ENCODE measurements around the gene C19orf44.

DNA sequence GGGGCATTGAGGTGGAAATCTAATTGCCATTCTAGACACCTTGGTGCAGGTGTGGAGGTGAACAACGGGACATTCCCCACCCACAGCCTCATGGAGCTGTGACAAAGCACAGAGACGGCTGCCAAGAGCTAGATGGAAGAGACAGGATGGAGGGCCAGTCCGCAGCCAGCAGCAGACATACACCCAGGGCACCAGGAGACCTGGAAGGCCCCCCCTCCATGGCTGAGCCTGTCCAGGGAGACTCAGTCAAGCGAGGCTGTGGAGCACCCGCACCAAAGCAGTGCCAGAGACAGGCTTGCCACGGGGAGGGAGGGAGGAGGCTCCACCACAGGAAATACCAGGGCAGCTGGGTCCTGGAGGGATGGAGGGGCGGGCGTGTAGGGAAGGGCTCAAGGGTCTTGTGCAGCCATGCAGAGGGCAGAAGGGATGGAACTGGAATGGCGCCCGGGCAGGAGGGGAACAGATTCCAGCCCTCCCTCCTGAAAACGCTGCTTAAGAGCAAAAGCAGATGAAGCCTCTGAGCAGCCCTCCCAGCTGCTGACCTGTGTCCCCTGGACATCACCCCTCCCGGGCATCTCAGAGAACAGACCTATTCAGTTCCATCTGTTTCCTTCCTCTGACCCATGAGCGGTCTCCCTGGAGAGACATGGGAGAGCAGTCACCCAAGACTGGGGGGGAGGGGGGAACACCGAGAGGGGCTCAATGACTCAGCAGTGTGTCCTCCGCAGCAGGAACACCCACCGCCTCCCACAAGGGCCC lies 38.8 kb upstream of the C19orf44 start:
- TF ChIP-seq, protein P1, sequence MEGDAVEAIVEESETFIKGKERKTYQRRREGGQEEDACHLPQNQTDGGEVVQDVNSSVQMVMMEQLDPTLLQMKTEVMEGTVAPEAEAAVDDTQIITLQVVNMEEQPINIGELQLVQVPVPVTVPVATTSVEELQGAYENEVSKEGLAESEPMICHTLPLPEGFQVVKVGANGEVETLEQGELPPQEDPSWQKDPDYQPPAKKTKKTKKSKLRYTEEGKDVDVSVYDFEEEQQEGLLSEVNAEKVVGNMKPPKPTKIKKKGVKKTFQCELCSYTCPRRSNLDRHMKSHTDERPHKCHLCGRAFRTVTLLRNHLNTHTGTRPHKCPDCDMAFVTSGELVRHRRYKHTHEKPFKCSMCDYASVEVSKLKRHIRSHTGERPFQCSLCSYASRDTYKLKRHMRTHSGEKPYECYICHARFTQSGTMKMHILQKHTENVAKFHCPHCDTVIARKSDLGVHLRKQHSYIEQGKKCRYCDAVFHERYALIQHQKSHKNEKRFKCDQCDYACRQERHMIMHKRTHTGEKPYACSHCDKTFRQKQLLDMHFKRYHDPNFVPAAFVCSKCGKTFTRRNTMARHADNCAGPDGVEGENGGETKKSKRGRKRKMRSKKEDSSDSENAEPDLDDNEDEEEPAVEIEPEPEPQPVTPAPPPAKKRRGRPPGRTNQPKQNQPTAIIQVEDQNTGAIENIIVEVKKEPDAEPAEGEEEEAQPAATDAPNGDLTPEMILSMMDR (IDR thresholded peaks at IDR 0.05; ENCODE audit: borderline replicate concordance, extremely low read depth, low read length, poor library complexity, severe bottlenecking) = no peak
- no peak for TF ChIP-seq EZH2 (IDR thresholded peaks at IDR 0.05; ENCODE audit: borderline replicate concordance, low read depth, low read length, severe bottlenecking)

Measured in DND-41 (cell line).